Ovary (tissue), 9 donors: ENCODE results near the gene LAMA2. TPM values are rescaled to one million over a fixed set of nuclear protein-coding genes. Genes with fewer than 3 reads are reported as not detected.

ENCODE experiments used
- DNase-seq, 5 donors: peaks; one replicate each; pipeline ENCODE4 v3.0.0-alpha.2; 2019 to 2020
- H3K27ac ChIP-seq, 2 donors: fragments of 200-600 bp; one replicate each; pipeline versions ENCODE4 v1.5.1 to v1.8.0; 2019 to 2022
- H3K27me3 ChIP-seq: fragments of 200-600 bp; one replicate; pipeline ENCODE4 v1.8.0; 2022
- H3K36me3 ChIP-seq: fragments of 200-600 bp; sonication (generic); one replicate; pipeline ENCODE4 v1.5.1; 2019
- H3K4me1 ChIP-seq: one replicate; pipeline ENCODE4 v1.8.1; 2013; ENCODE audit warnings: mild to moderate bottlenecking, moderate library complexity; ENCODE audit not compliant: insufficient read depth
- H3K4me3 ChIP-seq: fragments of 200-600 bp; sonication (generic); one replicate; pipeline ENCODE4 v1.5.1; 2017
- H3K9me3 ChIP-seq, 2 donors: fragments of 200-600 bp in 1 of 2; sonication (generic) in 1 of 2; one replicate each; pipeline versions ENCODE4 v1.5.1 to v1.8.1; 2013 to 2019; ENCODE audit warnings: mild to moderate bottlenecking in 1 of 2, moderate library complexity in 1 of 2
- EP300 ChIP-seq: sonication (generic); formaldehyde crosslinking; IDR thresholded peaks from one replicate; pipeline ENCODE4 v1.6.1; 2017; ENCODE audit warnings: antibody characterized with exemption
- POLR2A ChIP-seq: fragments of 450-650 bp; IDR thresholded peaks from one replicate; pipeline ENCODE4 v1.6.1; 2017; ENCODE audit warnings: antibody characterized with exemption, mild to moderate bottlenecking, moderate library complexity
- WGBS, 3 donors: extraction: QIAGEN DNeasy Blood & Tissue Kit in 1 of 3; methylation state at CpG; one replicate each; pipeline versions ENCODE4 v1.1.5 to v1.1.7; 2013 to 2017; 5-methylcytosine and 5-hydroxymethylcytosine counted together
- intact Hi-C, 4 donors: fragments of 100-400 bp; cut with DNase I; formaldehyde crosslinking; loops; one replicate each; pipeline versions ENCODE4 v1.11.0 to v1.15.1; 2022 to 2023
- polyA plus RNA-seq, 2 donors: library from polyadenylated mRNA; stranded (reverse); fragments of 200-250 nt in 1 of 2; fragments of 350-450 nt in 1 of 2; fragmentation: Illumina TruSeq in 1 of 2; extraction: RNeasy Lipid Tissue Mini Kit (QIAGEN cat#74804) in 1 of 2; gene quantifications; one replicate each; pipeline ENCODE4 v1.2.3, GENCODE V29; 2013 to 2014
- total RNA-seq, 7 donors: library from RNA; depleted of rRNA in 2 of 7; stranded (reverse); fragments of >200 nt in 2 of 7; fragmentation: NEBNext Ultra II Directional in 3 of 7; extraction: Animal tissue kit (Norgen Biotek cat#: 25700) in 3 of 7; gene quantifications; one replicate each; pipeline versions ENCODE4 v1.1.0 to v1.2.4, GENCODE V29; 2016 to 2023
- TF ChIP-seq, protein P1 (sequence below), 3 donors: fragments of 450-650 bp in 2 of 3; fragments of 200-600 bp in 1 of 3; IDR thresholded peaks; one replicate each; pipeline versions ENCODE4 v1.5.1 to v1.8.0; 2016 to 2022; ENCODE audit warnings: antibody characterized with exemption in 3 of 3, mild to moderate bottlenecking in 1 of 3
- donor health status: DM: no; HTN: no; CAD: no; lungs with moderate emphysema.
- donor health status: DM: no; HTN: no; CAD: no.
- donor health status: Bipolar disorder and iron deficiency.
- donor health status: DM: yes; HTN: yes; CAD: no.
- donor health status: DM: no; HTN: no; CAD: no.
- donor health status: DM: yes; HTN: yes; CAD: no.

LAMA2 gene
- total and polyA plus RNA-seq, 9 donors = 42.5 to 226 (median 121) TPM

DNA sequence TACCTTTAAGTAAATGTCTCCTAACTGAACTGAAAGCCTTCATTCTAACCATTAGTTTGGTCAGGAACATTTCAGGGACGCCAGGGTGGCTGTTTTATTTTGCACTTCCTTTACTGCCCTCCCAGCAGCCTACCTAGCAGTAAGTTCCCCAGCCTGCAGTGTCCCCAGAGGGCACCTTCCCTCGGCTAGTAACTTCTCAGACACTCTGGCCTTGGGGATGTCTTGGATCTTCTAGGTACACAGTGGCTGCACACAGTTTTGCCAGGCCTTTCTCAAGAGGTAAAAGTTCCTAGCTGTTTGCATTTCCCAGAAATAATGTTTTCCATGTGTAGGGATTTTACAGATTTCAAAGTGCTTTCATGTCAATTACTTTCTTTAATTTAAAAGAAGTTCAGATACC is 378 bp upstream of the LAMA2 start:
- TF ChIP-seq, protein P1, sequence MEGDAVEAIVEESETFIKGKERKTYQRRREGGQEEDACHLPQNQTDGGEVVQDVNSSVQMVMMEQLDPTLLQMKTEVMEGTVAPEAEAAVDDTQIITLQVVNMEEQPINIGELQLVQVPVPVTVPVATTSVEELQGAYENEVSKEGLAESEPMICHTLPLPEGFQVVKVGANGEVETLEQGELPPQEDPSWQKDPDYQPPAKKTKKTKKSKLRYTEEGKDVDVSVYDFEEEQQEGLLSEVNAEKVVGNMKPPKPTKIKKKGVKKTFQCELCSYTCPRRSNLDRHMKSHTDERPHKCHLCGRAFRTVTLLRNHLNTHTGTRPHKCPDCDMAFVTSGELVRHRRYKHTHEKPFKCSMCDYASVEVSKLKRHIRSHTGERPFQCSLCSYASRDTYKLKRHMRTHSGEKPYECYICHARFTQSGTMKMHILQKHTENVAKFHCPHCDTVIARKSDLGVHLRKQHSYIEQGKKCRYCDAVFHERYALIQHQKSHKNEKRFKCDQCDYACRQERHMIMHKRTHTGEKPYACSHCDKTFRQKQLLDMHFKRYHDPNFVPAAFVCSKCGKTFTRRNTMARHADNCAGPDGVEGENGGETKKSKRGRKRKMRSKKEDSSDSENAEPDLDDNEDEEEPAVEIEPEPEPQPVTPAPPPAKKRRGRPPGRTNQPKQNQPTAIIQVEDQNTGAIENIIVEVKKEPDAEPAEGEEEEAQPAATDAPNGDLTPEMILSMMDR (IDR thresholded peaks at IDR 0.05) = no peak
- TF ChIP-seq EP300 (no peak), POLR2A (no peak)

DNA sequence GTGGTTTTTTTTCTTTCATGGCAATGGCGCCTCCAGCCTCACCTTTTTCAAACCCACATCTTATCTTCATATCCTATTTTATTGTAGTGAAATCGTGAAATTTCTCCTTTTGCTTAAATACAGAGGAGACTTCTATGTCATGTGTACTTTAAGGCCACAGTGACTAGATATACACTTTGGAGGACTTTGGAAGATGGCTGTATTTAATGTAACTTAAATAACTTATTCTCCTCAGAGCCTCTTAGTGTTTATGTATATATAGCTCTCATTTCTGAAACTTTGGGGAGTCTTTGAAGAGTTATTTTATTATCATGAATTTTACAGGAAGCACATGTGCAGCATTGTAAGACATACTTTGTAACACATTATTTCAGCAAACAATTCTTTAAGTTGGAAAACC is 968 bp downstream of the LAMA2 start:
- H3K4me3 ChIP-seq = peak overlapping the region; percentile 47
- WGBS, 3 donors = 18 to 28% (median 18%) methylated on average over 2 of the region's 2 CpGs
- TF ChIP-seq EP300 = no peak
- no peak for TF ChIP-seq POLR2A
- TF ChIP-seq, protein P1 (IDR thresholded peaks at IDR 0.05) = no peak
- H3K27ac ChIP-seq = peak overlapping the region in 1 of 2 donors; percentile 20
- H3K4me1 ChIP-seq = peaks cover 4% of the 10 kb centered on the region
- intact Hi-C loops = loop anchor here in 1 of 4 donors (10.0 kb wide), 1 partner anchor 251 kb away; no protein-coding TSS in a partner anchor
- no peaks in the 10 kb centered on the region for H3K36me3 ChIP-seq
- no peaks in the 10 kb centered on the region for H3K9me3 ChIP-seq
- no peaks in the 10 kb centered on the region for H3K27me3 ChIP-seq
- no peak for DNase-seq

More for the DNA sequence above, 378 bp upstream of the LAMA2 start:
- intact Hi-C loops = loop anchor here in 1 of 4 donors (10.0 kb wide), 1 partner anchor 252 kb away; no protein-coding TSS in a partner anchor
- DNase-seq = peak in 4 of 5 donors; percentile 31 to 45 (median 34)
- H3K27me3 ChIP-seq = no peaks in the 10 kb centered on the region
- H3K4me3 ChIP-seq = peak overlapping the region; percentile 47
- H3K9me3 ChIP-seq = no peaks in the 10 kb centered on the region
- H3K27ac ChIP-seq = peak overlapping the region; percentile 54 to 90
- no peaks in the 10 kb centered on the region for H3K36me3 ChIP-seq
- WGBS, 3 donors = 17 to 27% (median 23%) methylated on average over 2 of the region's 2 CpGs
- H3K4me1 ChIP-seq = peaks cover 4% of the 10 kb centered on the region

- Histone ChIP-seq H3K36me3 (no peaks in the 10 kb centered on the region), H3K9me3 (no peaks in the 10 kb centered on the region), H3K4me3 (peak overlapping the region; percentile 47), H3K27me3 (no peaks in the 10 kb centered on the region), H3K27ac (no peak overlapping the region), H3K4me1 (peaks cover 5% of the 10 kb centered on the region)
- intact Hi-C loops = loop anchor here in 1 of 4 donors (10.0 kb wide), 1 partner anchor 249 kb away; no protein-coding TSS in a partner anchor
- DNase-seq = no peak
- TF ChIP-seq POLR2A (no peak), EP300 (no peak)
- TF ChIP-seq, protein P1 (IDR thresholded peaks at IDR 0.05) = no peak
- 30 to 60% (median 43%) methylated on average over 5 of the region's 5 CpGs for WGBS, 3 donors
Observed at GRCh38 chr6:128885381-128885780, 2.4 kb downstream of the LAMA2 start.

GRCh38 chr6:128886706-128887105 is 3.8 kb downstream of the LAMA2 start:
- H3K4me3 ChIP-seq = peak overlapping the region; percentile 13
- no peak for DNase-seq
- H3K27ac ChIP-seq = no peak overlapping the region
- H3K4me1 ChIP-seq = peaks cover 5% of the 10 kb centered on the region
- H3K27me3 ChIP-seq = no peaks in the 10 kb centered on the region
- no peak for TF ChIP-seq EP300
- H3K9me3 ChIP-seq = no peaks in the 10 kb centered on the region
- intact Hi-C loops = loop anchor here in 1 of 4 donors (10.0 kb wide), 1 partner anchor 248 kb away; no protein-coding TSS in a partner anchor
- H3K36me3 ChIP-seq = no peaks in the 10 kb centered on the region

GRCh38 chr6:128888444-128889175 is 5.7 kb downstream of the LAMA2 start:
- TF ChIP-seq, protein P1 (IDR thresholded peaks at IDR 0.05) = no peak
- TF ChIP-seq POLR2A (no peak), EP300 (no peak)
- no peaks in the 10 kb centered on the region for H3K27me3 ChIP-seq
- no peak overlapping the region for H3K4me3 ChIP-seq
- H3K4me1 ChIP-seq = peaks cover 3% of the 10 kb centered on the region
- H3K36me3 ChIP-seq = no peaks in the 10 kb centered on the region
- H3K9me3 ChIP-seq = no peaks in the 10 kb centered on the region
- no peak overlapping the region for H3K27ac ChIP-seq
- no peak for DNase-seq
- WGBS, 3 donors = 86 to 95% (median 94%) methylated on average over 5 of the region's 5 CpGs
- intact Hi-C loops = loop anchor here in 1 of 4 donors (10.0 kb wide), 1 partner anchor 246 kb away; no protein-coding TSS in a partner anchor
